GM18909 (cell line): Measurements from ENCODE around the gene TCAIM.
"Not testable (repeated sequence)": the region's sequence is repeated elsewhere in the genome, so short reads cannot be mapped to it uniquely, and the experiment has no call there.

Source experiments
- ATAC-seq: cut with Tn5 transposase; IDR thresholded peaks from one replicate; pipeline ENCODE4 v1.9.1; 2021; ENCODE audit warnings: mild to moderate bottlenecking; ENCODE audit not compliant: unreplicated experiment, poor library complexity

TCAIM gene

DNA sequence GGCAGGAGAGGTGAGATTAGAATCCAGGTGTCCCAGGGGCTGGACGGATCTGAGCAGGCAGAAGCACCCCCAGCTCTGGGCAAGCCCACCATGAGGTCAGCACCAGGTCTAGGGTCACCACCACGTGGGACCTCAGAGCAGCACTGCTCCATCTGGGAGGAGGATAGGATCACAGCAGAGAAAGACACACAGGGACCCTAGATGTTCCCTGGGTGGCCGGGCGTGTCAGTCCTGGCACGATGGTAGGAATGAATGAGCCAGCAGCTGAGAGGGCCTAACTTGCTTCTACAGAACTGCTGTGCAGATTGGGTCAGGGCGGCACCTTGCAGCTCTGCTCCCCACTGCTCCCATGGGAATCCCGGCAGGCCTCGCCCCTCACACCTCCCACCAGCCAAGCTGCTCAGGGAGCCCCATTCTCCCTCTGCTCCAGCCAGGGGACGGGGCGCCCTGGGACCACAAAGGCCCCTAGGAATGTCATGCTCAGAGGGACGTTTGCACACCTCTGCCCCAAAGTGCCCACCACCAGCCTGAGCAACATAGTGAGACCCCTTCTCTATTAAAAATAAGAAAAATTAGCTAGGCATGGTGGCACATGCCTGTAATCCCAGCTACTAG, 72.6 kb downstream of the TCAIM start:
- no peak for ATAC-seq

DNA sequence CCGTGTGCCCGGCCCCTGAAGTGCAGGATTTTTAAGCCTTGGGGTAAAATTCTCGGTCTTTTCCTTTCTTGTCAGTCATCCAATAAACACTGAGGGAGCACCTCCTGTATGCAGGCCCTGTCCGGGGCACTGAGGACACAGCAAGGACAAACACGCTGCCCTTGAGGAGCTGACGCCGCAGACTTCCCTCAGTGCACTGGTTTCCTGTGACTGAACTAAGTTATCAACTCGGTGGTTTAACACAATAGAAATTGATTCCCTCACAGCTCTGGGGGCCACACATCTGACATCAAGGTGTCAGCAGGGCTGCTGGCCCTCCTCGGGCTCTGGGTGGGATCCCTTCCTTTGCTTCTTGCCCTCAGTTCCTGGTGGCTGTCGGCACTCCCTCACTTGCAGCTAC, 73.8 kb downstream of the TCAIM start:
- no peak for ATAC-seq

DNA sequence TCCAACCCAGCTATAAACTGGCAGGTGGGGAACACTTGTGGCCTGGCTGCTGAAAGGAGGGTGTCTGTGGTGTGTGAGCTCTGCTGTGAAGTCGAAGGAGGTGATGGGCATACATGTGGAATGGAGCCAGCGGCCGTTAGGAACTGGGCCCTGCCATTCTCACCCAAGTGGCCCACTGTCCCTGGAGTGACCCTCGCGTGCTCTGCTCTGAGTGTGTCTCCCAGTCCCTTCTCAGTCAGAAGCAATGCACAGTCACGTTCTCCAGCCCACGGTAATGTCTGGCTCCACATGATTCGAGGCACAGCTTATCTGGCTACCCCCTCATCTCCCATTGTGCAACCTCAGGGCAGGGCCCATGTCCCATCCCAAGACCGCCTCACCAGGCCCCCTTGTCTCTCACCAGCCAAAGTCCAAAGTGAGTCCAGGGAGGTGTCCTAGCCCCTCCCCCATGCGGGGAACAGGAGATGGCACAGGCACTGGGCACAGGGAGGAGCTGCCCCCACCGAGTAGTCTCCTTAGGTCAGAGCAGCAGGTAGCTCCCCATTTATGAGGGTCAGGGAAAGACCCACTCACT, 76.0 kb downstream of the TCAIM start:
- ATAC-seq: no peak

DNA sequence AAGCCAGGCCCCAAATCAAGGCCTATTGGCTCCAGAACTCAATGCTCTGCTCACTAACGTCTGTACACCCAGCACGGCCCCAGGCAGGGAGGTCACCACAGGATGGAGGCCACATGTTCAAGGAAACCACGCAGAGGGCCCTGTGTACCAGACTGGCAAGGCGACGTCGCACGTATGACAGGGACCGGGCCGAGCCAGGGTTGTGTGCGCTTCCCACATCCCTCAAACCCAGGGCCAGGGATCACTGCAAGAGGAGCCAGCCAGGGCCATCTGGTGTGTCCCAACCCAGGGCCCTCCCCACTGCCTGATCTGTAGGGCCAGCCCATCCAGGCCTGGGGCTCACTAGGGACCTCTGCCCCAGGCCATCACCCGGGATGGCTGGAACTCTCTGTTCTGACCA, 76.9 kb downstream of the TCAIM start:
- ATAC-seq: no peak

DNA sequence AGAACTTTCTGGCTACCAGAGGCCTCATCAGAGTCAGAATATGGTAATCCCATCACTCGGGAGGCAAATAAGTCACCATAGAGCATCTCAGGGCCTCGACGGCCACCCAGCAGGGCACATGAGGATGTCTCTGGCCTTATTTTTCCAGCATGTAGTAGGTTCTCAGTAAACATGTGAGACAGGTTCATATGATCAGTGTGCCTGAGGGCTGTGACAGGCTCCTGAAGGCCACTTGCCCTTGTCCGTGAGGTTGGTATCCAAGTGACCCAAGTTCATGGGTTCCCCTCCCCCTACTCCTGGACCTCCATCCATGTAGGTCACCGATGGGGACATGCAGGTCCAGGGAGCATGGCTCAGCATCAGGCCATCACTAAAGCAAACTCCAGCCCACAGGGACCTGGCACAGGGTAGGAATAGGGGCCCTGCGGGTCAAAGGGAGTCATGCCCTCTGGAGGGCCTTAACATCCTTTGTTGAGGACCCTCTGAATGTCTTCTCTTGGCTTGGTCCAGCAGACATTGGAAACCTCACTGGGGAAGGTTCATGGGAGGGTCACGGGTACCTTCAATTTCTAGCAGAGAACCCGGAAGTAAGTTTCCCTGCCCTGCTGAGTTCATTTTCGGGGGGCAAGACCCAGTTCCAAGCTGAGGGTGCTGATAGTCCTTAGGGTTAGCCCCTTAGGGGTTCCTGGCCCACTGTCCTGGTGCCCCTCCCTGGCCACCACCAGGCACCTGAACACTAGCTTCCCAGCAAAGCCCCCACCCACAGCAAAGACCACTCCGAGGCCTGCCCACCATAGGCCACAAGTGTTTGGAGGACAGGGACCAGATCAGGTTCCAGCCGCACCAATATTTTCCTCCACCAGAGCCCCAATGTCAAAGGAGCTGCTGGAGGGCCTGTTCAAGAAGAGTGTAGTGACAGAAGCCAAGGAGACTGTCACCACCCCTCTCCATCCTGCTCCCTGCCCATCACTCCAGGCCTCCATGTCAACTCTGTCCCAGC, 77.8 kb downstream of the TCAIM start:
- ATAC-seq: no peak

DNA sequence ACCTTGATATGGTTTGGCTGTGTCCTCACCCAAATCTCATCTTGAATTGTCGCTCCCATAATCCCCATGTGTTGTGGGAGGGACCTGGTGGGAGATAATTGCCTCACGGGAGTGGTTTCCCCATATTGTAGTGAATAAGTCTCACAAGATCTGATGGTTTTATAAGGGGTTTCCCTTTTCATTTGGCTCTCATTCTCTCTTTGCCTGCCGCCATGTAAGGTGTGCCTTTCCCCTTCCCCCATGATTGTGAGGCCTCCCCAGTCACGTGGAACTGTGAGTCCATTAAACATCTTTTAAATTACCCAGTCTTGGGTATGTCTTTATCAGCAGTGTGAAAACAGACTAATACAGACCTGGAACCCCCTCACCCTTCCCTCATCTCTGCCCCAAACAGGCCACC, 79.6 kb downstream of the TCAIM start:
- not testable (repeated sequence) for ATAC-seq

DNA sequence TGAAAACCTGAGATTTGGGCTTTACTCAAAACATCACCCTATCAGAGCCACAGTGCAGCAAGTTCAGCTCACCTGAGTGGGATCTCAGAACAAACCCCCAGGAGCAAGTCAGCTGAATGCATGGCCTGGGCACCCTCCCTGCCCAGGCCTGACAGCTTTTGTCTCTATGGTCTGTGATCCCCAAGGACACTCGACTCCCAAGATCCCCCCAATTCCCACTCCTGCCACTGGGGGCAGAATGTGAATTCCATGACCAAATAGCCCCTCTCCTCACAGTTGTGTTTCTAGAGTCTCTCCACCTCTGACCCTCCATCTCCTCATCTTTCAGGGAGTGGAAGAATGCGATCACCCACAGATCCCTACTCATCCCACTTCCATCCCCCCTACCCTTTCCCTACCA, 80.0 kb downstream of the TCAIM start:
- ATAC-seq: no peak

DNA sequence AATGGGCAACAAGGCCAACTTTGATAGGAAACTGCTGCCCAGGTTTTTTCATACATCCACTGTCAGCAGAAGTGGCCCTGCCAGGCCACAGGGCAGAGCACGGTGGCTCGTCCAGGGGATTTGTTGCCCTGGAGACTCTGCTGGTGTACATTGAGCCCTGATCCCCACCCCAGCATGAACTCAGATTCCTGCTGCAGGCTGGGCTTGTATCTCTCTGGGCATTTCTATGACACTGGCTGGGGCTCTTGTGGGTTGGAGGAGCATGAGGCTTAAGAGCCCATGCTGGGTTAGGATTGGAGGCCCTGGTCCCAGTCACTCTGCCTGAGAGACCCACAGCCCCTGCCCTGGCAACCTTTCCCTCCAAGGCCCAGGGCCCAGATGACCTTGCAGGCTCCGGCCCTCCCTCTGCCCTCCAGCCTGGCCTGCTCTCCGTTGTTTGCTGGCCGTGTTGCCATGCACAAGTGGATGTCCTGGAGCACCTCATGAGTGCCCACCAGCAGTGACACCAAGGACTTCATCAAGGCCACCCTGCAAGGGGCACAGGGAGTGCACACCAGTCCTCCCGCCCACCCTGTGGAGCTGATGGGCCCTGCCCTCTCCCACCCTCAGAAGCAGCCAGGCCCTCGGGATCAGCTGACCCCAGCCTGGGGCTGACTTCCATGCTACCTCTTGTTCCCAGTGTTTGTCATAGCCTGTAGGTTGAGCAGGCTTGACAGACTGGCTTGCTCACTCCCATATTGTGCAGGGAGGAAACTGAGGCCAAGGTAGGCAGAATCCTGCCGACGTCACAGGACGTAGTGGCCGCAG, 80.8 kb downstream of the TCAIM start:
- no peak for ATAC-seq

DNA sequence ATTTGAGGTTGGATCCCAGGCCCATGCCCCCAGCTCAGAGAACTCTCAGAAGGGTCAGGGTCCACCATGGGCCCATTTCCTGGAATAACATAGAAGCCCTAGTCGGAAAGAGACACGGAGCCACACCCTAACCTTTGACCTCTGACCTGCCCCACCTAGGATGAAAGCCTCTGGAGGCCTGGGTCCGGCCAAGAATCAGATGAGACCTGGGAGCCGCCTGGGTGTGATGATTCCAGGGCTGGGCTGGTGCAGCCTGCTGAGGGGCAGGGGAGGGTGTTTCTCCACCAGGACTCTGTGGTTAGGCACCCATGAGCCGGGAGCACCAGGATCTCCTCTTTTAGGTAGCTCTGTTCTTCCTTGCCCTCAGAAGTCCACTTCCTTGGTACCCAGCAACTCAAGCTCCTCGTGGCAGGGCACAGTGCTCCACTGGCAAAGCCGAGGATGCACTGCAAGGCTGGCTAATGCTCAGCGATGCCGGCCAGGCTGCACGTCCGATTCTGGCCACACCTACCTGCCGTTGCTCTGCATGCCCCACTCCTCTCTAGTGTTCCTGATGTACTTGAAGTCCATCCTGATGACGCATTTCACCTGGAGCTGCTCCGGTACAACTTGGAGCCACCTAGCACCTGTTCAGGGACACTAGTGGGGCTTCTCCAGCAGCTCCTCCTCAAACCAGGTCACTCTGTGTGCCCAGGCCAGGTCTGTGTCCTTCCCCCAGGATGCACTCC, 81.5 kb downstream of the TCAIM start:
- no peak for ATAC-seq

DNA sequence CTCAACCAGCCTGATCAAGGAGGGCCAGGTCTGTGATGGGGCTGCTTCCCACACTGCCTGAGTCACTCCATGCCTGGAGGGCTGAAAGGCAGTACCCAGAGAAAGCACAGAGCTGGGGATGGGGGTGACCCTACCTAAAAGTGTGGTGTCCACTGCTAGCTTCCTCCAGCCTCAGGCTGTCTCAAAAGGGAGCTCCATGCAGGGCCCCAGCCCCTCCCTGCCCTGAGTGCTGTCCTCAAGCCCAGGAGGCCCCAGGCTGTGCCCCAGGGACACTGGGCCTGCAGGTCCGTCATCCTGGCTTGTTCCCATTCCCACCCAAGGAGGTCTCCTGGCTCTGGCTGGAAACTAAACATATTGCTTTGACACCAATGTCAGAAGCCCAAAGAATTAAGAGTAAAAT, 82.1 kb downstream of the TCAIM start:
- ATAC-seq: no peak

DNA sequence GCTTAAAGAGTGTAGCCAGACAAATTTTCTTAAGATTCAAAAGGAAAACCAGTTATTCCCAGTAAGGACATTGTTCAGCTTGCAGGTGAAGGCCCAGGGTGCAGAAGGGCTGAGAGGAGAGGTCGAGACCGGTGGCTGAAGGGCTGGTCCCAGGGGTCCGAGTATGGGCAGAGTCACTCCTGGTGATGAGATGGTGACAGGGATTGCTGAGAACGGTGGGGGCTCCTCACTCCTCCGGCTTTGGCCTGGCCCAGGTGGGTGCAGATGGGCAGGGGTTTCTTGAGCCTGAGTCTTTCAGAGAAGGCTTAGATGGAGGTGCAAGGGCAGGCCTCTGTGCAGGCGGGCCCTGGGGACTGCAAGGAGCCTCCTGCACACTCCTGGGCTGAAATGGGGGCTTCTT, 82.7 kb downstream of the TCAIM start:
- no peak for ATAC-seq

DNA sequence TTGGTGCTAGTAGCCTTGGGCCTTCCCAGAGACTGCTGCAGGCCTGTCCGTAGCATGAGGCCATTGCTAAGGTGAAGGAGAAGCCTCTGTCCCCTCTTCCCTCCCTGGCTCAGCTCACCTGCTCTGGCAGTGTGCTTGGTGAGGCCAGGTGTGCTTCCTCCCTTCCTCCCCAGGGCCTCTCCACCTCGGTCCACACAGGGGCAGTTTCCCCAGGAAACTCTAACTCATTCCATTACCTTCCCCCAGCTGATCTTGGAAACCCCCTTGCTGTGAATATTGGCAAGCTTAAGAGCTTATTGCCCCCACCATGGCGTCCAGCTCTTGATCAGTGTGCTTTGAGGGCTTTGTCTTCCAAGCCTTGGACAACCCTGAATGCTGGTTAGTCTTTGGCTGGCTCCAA, 86.2 kb downstream of the TCAIM start:
- ATAC-seq: no peak

DNA sequence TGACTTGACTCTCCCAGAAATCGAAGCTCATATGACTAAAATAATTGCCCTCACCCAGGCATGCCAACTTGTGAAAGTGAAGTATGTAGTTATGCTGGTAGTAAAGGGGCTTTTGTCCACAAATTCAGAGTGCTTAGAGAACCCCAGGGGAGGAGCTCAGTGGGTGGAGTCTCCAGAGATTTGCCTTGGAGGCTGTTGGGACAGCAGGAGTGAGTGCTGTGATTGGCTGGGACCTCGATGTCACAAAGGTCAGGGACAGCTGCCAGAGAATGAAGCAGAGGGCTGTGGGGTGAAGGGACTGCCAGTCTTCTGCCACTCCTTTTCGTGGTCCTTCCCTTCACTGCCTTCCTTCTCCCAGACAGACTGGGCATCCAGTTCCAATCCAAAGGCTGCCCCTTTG, 89.1 kb downstream of the TCAIM start:
- no peak for ATAC-seq

DNA sequence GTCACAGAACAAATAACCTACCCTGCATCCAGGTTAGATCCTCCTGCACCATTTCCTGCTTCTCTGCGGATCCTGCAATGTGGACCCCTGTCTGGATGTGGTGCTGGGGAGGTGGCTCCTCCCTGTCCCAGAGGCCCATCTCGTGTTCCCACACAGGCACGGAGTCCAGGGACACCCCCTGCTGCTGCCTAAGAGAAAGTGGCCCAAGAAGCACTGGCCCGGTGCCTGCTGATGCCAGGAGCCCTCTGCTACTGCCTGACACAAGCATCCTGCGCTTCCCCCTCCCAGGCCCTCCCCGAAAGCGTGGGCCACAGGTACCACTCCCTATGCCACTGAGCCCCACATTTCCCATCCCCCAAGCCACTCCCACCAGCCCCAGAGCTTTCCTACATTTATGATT, 90.3 kb downstream of the TCAIM start:
- no peak for ATAC-seq

DNA sequence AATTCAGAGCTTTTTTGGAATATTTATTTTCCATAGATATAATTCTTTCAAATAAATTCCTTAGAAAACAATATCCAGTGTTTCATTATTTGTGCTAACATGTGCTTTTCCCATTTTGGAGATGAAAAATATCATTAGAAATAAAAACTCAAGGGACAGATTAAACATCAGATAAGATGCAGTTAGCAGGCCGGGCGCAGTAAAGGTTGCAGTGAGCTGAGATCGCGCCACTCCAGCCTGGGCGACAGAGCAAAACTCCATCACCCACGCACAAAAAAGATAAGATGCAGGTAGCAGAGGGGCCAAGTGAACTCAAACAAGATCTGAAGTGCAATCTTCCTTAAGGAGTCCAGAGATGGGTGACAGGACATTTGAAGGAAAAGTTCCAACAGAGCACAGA, 90.9 kb downstream of the TCAIM start:
- no peak for ATAC-seq

DNA sequence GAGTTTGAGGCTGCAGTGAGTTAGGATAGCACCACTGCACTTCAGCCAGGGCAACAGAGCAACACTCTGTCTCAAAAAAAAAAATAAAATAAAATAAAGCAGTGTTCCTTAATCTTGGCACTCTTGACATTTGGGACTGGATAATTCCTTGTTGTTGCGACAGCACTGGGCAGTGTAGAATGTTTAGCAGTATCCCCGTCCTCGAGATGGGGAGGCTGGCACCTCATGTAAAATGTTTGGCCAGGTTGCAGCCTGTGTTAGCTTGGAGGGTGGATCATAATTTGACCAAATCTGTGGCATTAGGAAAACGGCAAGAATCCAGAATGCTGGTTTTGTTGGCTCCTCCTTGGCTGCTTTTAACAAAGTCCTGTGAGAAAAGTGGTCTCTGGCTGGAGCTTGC, 91.9 kb downstream of the TCAIM start:
- no peak for ATAC-seq

DNA sequence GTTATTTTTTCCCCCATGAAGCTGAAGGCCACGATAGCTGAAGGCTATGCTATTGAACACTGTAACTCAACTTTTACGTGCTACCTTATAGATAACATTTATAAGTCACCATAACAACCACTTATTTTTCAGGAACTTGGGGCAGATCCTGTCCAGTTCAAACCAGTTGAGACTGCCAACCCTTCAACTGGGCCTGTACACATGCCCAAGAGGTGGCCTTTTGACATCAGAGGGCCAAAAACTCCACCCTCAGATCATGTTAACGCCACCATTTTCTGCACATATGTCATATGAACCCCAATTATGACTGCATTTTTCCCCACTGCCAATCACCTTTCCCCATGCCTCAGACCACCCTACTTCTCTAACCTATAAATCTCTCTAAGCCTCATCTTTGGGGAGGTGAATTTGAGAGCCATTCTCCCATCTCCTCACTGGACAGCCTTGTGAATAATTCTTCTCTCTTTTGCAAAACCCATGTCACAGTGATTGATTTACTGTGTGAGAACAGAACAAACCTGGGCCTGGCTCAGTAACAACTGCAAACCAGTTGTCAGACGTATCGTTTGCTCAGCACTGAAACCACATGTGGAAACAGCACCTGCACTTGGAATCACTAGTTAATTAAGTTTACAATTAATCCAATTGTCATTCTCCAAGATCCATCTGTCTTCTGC, 96.4 kb downstream of the TCAIM start:
- no peak for ATAC-seq

DNA sequence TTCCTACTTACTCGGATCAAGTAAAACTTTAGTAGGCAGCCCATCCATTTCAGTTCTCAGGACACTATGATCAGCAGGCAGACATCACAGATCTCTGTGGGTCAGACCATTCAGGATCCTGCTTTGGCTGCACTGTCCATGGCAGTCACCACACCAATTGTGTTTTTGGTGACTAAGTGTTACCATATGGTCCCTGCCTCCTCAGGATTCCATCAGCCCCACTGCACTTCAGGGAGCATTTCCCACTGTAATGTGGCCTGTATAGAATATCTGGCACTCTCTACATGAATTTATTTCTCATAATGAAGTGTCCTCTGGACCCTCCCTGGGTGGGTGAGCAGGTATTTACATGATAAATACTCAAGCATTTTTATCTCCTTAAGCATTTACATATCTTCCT, 97.6 kb downstream of the TCAIM start:
- no peak for ATAC-seq

DNA sequence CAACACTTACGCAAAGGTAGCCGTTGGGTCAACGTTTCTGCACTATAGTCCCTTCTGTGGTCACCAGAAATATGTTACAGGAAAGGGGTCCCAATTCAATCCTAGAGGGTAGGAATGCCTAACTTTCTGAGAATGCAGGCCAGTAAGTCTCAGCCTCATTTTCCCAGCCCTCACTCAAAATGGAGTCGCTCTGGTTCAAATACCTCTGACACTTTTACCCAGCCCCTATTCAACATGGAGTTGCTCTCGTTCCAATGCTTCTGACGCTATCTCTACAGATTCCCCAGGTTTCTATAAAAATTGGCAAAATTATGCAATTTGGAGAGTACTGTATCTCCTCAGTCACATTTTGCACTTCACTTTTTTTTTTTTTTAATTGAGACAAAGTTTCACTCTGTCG, 99.2 kb downstream of the TCAIM start:
- ATAC-seq: no peak
